WTC11 (cell line): ENCODE data around the gene SERPIND1. TPM values are rescaled to one million over a fixed set of nuclear protein-coding genes. Genes with fewer than 3 reads are reported as not detected.

ENCODE experiments used
- ATAC-seq: fragments of 200-7000 bp; cut with Tn5 transposase; 2 replicates; pipeline ENCODE4 v1.10.0; 2021; ENCODE audit warnings: mild to moderate bottlenecking, moderate library complexity
- CTCF ChIA-PET: fragments of 300-600 bp; sonication (Branson Sonifier 250); formaldehyde crosslinking; loops from one replicate; lab custom pipeline; 2021; ENCODE audit warnings: antibody characterized with exemption; lab: Charles Lee
- POLR2A ChIA-PET: fragments of 350-600 bp; sonication (Branson Sonifier 250); formaldehyde crosslinking; loops from one replicate; lab custom pipeline; 2021; ENCODE audit warnings: antibody characterized with exemption; lab: Charles Lee
- DNase-seq: peaks from one replicate; pipeline ENCODE4 v3.0.0; 2021; ENCODE audit warnings: low spot score
- H3K27ac Mint-ChIP-seq: 2 replicates; pipeline ENCODE4 v1.8.0; 2021; ENCODE audit warnings: mixed read lengths
- H3K27me3 Mint-ChIP-seq: 2 replicates; pipeline ENCODE4 v1.8.0; 2021; ENCODE audit warnings: low read depth, mild to moderate bottlenecking, moderate library complexity, mixed read lengths
- H3K36me3 Mint-ChIP-seq: 2 replicates; pipeline ENCODE4 v1.8.0; 2021; ENCODE audit warnings: mixed read lengths
- H3K4me1 Mint-ChIP-seq: 2 replicates; pipeline ENCODE4 v1.8.0; 2022; ENCODE audit warnings: mixed read lengths
- H3K4me3 Mint-ChIP-seq: 2 replicates; pipeline ENCODE4 v1.8.0; 2021; ENCODE audit warnings: mild to moderate bottlenecking, moderate library complexity, mixed read lengths
- H3K9me3 Mint-ChIP-seq: 2 replicates; pipeline ENCODE4 v1.8.0; 2021; ENCODE audit warnings: mixed read lengths
- CDX4 ChIP-seq: fragments of 250-450 bp; sonication (Bioruptor Pico); IDR thresholded peaks from 2 replicates; pipeline ENCODE4 v1.9.0; 2021; ENCODE audit warnings: moderate library complexity, mild to moderate bottlenecking, inconsistent platforms, borderline replicate concordance
- CREB1 ChIP-seq: sonication (generic); formaldehyde crosslinking; IDR thresholded peaks from 2 replicates; pipeline ENCODE4 v1.8.0; 2023; ENCODE audit warnings: mild to moderate bottlenecking, missing genetic modification reagents
- E2F4 ChIP-seq: sonication (generic); formaldehyde crosslinking; IDR thresholded peaks from 2 replicates; pipeline ENCODE4 v1.8.1; 2022; ENCODE audit warnings: low read depth, mild to moderate bottlenecking, moderate library complexity, missing genetic modification reagents, borderline replicate concordance
- EMX1 ChIP-seq: fragments of 250-450 bp; sonication (Bioruptor Pico); IDR thresholded peaks from 2 replicates; pipeline ENCODE4 v1.8.0; 2021; ENCODE audit warnings: mild to moderate bottlenecking
- HMGXB4 ChIP-seq: sonication (generic); formaldehyde crosslinking; IDR thresholded peaks from 2 replicates; pipeline ENCODE4 v1.8.1; 2023; ENCODE audit warnings: mild to moderate bottlenecking, moderate library complexity, missing genetic modification reagents
- JUN ChIP-seq: sonication (generic); formaldehyde crosslinking; IDR thresholded peaks from 2 replicates; pipeline ENCODE4 v1.8.0; 2023; ENCODE audit warnings: mild to moderate bottlenecking, missing genetic modification reagents
- KAT7 ChIP-seq: sonication (generic); formaldehyde crosslinking; IDR thresholded peaks from 2 replicates; pipeline ENCODE4 v1.8.1; 2023; ENCODE audit warnings: missing genetic modification reagents, mild to moderate bottlenecking, borderline replicate concordance
- MAX ChIP-seq: sonication (generic); formaldehyde crosslinking; IDR thresholded peaks from 2 replicates; pipeline ENCODE4 v1.8.0; 2022; ENCODE audit warnings: mild to moderate bottlenecking, missing genetic modification reagents
- PRRX2 ChIP-seq: fragments of 250-450 bp; sonication (Bioruptor Pico); IDR thresholded peaks from 2 replicates; pipeline ENCODE4 v1.8.0; 2021; ENCODE audit warnings: mild to moderate bottlenecking
- RELA ChIP-seq: sonication (generic); formaldehyde crosslinking; IDR thresholded peaks from 2 replicates; pipeline ENCODE4 v1.8.1; 2022; ENCODE audit warnings: missing genetic modification reagents, mild to moderate bottlenecking, borderline replicate concordance
- SP1 ChIP-seq: sonication (generic); formaldehyde crosslinking; conservative IDR thresholded peaks from 2 replicates; pipeline ENCODE4 v1.8.1; 2022; ENCODE audit warnings: missing genetic modification reagents
- USF1 ChIP-seq: sonication (generic); formaldehyde crosslinking; IDR thresholded peaks from 2 replicates; pipeline ENCODE4 v1.8.0; 2022; ENCODE audit warnings: mild to moderate bottlenecking, missing genetic modification reagents
- USF2 ChIP-seq: sonication (generic); formaldehyde crosslinking; IDR thresholded peaks from 2 replicates; pipeline ENCODE4 v1.8.1; 2023; ENCODE audit warnings: mild to moderate bottlenecking, missing genetic modification reagents, moderate library complexity
- ZNF281 ChIP-seq: sonication (generic); formaldehyde crosslinking; IDR thresholded peaks from 2 replicates; pipeline ENCODE4 v1.8.0; 2023; ENCODE audit warnings: mild to moderate bottlenecking, missing genetic modification reagents
- ZNF396 ChIP-seq: fragments of 250-450 bp; sonication (Bioruptor Pico); IDR thresholded peaks from 2 replicates; pipeline ENCODE4 v1.8.0; 2021; ENCODE audit warnings: mild to moderate bottlenecking, moderate library complexity, borderline replicate concordance
- total RNA-seq: library from RNA; stranded (reverse); gene quantifications from 3 replicates; pipeline ENCODE4 v1.2.3, GENCODE V29; 2021

SERPIND1 gene
- total RNA-seq, 1 experiment from 2014 or later: 0.22 TPM

GRCh38 chr22:20814221-20814808 lies 40.4 kb downstream of the SERPIND1 start:
- ChIA-PET POLR2A (no interaction called here), CTCF (interaction anchor here (1.2 to 1.4 kb wide), 4 partner anchors 10 to 168 kb away, joined by 3 to 6 read pairs (median 4); partner anchors contain the start of gene LZTR1)
- H3K4me1 Mint-ChIP-seq: no peaks in the 10 kb centered on the region
- H3K27me3 Mint-ChIP-seq: no peaks in the 10 kb centered on the region
- TF ChIP-seq CREB1 (CRISPR knock-in tag) (no peak), EMX1 (no peak), PRRX2 (CRISPR knock-in tag) (no peak), JUN (no peak), ZNF281 (CRISPR knock-in tag) (no peak), HMGXB4 (CRISPR knock-in tag) (no peak)
- H3K36me3 Mint-ChIP-seq: peaks cover 19% of the 10 kb centered on the region
- no peaks in the 10 kb centered on the region for H3K9me3 Mint-ChIP-seq
- DNase-seq: no peak
- H3K4me3 Mint-ChIP-seq: no peak overlapping the region
- no peak for ATAC-seq
- no peak overlapping the region for H3K27ac Mint-ChIP-seq

GRCh38 chr22:20815477-20816050 lies 41.7 kb downstream of the SERPIND1 start:
- DNase-seq (no peak), ATAC-seq (no peak)
- Mint-ChIP-seq H3K9me3 (no peaks in the 10 kb centered on the region), H3K27ac (peak overlapping the region; percentile 74; the same call in 1 of the 2 replicates), H3K36me3 (peaks cover 19% of the 10 kb centered on the region), H3K4me3 (no peak overlapping the region), H3K27me3 (no peaks in the 10 kb centered on the region), H3K4me1 (no peaks in the 10 kb centered on the region)
- ChIA-PET POLR2A (interaction anchor here (0.7 kb wide), 1 partner anchor 120 kb away, joined by 3 read pairs; no protein-coding TSS in a partner anchor), CTCF (interaction anchor here (0.7 to 1.4 kb wide), 4 partner anchors 12 to 167 kb away, joined by 3 to 4 read pairs (median 3); partner anchors contain the start of gene LZTR1)
- TF ChIP-seq USF2 (CRISPR knock-in tag): no peak
- TF ChIP-seq SP1 (CRISPR knock-in tag): no peak
- TF ChIP-seq MAX (CRISPR knock-in tag): no peak
- no peak for TF ChIP-seq RELA
- no peak for TF ChIP-seq CDX4
- no peak for TF ChIP-seq HMGXB4 (CRISPR knock-in tag)
- TF ChIP-seq CREB1 (CRISPR knock-in tag): no peak
- no peak for TF ChIP-seq KAT7 (CRISPR knock-in tag)
- TF ChIP-seq EMX1: no peak
- no peak for TF ChIP-seq USF1 (CRISPR knock-in tag)
- TF ChIP-seq ZNF396 (CRISPR knock-in tag): no peak
- TF ChIP-seq E2F4 (CRISPR knock-in tag): no peak
